PC-3 (cell line): ENCODE measurements around the gene SPATA9. TPM values are rescaled to one million over a fixed set of nuclear protein-coding genes. Genes with fewer than 3 reads are reported as not detected.

Source experiments
- ATAC-seq: fragments of 200-7000 bp; cut with Tn5 transposase; 2 replicates; pipeline ENCODE4 v1.9.1; 2020; ENCODE audit warnings: mild to moderate bottlenecking, moderate library complexity
- BruUV-seq: library from RNA; stranded (reverse); fragments of 400-500 nt; replicated peaks from 2 replicates; lab custom pipeline; 2021; lab: Mats Ljungman, UMichigan
- CTCF ChIA-PET: fragments of 300-600 bp; sonication (Branson Sonifier 250); formaldehyde crosslinking; loops from one replicate; lab custom pipeline; 2022; ENCODE audit warnings: antibody characterized with exemption; lab: Charles Lee
- POLR2A ChIA-PET: fragments of 300-600 bp; sonication (Branson Sonifier 250); formaldehyde crosslinking; loops from one replicate; lab custom pipeline; 2022; ENCODE audit warnings: antibody characterized with exemption; ENCODE audit not compliant: unreplicated experiment; lab: Charles Lee
- DNase-seq: peaks from one replicate; pipeline ENCODE4 v3.0.0-alpha.2; 2015
- H2AFZ ChIP-seq: fragments of 300-600 bp; sonication (generic); 2 replicates; pipeline ENCODE4 v1.6.0; 2016; ENCODE audit warnings: antibody characterized with exemption, low read length
- H3F3A ChIP-seq: fragments of 300-600 bp; sonication (generic); one replicate; pipeline ENCODE4 v1.6.0; 2017; ENCODE audit warnings: antibody characterized with exemption, low read length, control low read depth, mild to moderate bottlenecking; ENCODE audit not compliant: unreplicated experiment
- H3K27ac ChIP-seq: fragments of 300-600 bp; sonication (generic); 2 replicates; pipeline ENCODE4 v1.5.1; 2016; ENCODE audit warnings: mild to moderate bottlenecking, low read length
- H3K27me3 ChIP-seq: fragments of 300-600 bp; sonication (generic); 2 replicates; pipeline ENCODE4 v1.6.1; 2016; ENCODE audit warnings: low read length, mixed read lengths
- H3K36me3 ChIP-seq: fragments of 300-600 bp; sonication (generic); 2 replicates; pipeline ENCODE4 v1.6.1; 2016; ENCODE audit warnings: low read depth, mixed run types, low read length, mixed read lengths
- H3K4me1 ChIP-seq: fragments of 300-600 bp; sonication (generic); 2 replicates; pipeline ENCODE4 v1.5.1; 2016; ENCODE audit warnings: low read length; ENCODE audit not compliant: insufficient read depth
- H3K4me2 ChIP-seq: fragments of 300-600 bp; sonication (generic); 2 replicates; pipeline ENCODE4 v1.6.0; 2016; ENCODE audit warnings: low read length
- H3K4me3 ChIP-seq: fragments of 300-600 bp; sonication (generic); 2 replicates; pipeline ENCODE4 v1.5.1; 2016; ENCODE audit warnings: mild to moderate bottlenecking, low read length, mixed read lengths
- H3K79me2 ChIP-seq: fragments of 300-600 bp; sonication (generic); 2 replicates; pipeline ENCODE4 v1.6.1; 2017; ENCODE audit warnings: low read length, mixed read lengths
- H3K9ac ChIP-seq: fragments of 300-600 bp; sonication (generic); 2 replicates; pipeline ENCODE4 v1.6.0; 2016; ENCODE audit warnings: mild to moderate bottlenecking, low read length
- H3K9me2 ChIP-seq: fragments of 300-600 bp; sonication (generic); replicated peaks from 2 replicates; pipeline ENCODE4 v1.6.1; 2016; ENCODE audit warnings: mixed run types, low read length, mixed read lengths
- H3K9me3 ChIP-seq: fragments of 300-600 bp; sonication (generic); 2 replicates; pipeline ENCODE4 v1.6.1; 2016; ENCODE audit warnings: low read length, mixed read lengths
- H4K20me1 ChIP-seq: fragments of 300-600 bp; sonication (generic); 2 replicates; pipeline ENCODE4 v1.6.1; 2016; ENCODE audit warnings: low read length, mixed read lengths
- CTCF ChIP-seq: fragments of 300-600 bp; sonication (generic); conservative IDR thresholded peaks from 2 replicates; pipeline ENCODE4 v1.5.1; 2017; ENCODE audit warnings: antibody characterized with exemption, low read depth, mild to moderate bottlenecking, low read length
- EZH2 ChIP-seq: fragments of 300-600 bp; sonication (generic); IDR thresholded peaks from one replicate; pipeline ENCODE4 v1.6.1; 2017; ENCODE audit warnings: antibody characterized with exemption, mild to moderate bottlenecking, low read length; ENCODE audit not compliant: unreplicated experiment
- EZH2phosphoT487 ChIP-seq: fragments of 300-600 bp; sonication (generic); IDR thresholded peaks from 2 replicates; pipeline ENCODE4 v1.6.1; 2018; ENCODE audit warnings: mild to moderate bottlenecking, antibody characterized with exemption, low read length, borderline replicate concordance
- intact Hi-C: fragments of 100-400 bp; cut with micrococcal nuclease; formaldehyde crosslinking; loops from 2 replicates; pipeline ENCODE4 v1.9.0; 2023
- total RNA-seq: library from RNA; depleted of rRNA; stranded (reverse); fragments of >200 nt; gene quantifications from 2 replicates; pipeline ENCODE4 v1.2.3, GENCODE V29; 2014; rRNA removed

The SPATA9 gene
- total RNA-seq, 1 experiment from 2014 or later = not detected

GRCh38 chr5:95611396-95611795 is 71.4 kb downstream of the SPATA9 start:
- Histone ChIP-seq H3K36me3 (no peaks in the 10 kb centered on the region), H3K9me2 (no peaks in the 10 kb centered on the region), H3K79me2 (no peaks in the 10 kb centered on the region), H3K9ac (no peak overlapping the region), H3K27me3 (no peaks in the 10 kb centered on the region), H4K20me1 (no peaks in the 10 kb centered on the region), H3K4me1 (peaks cover 4% of the 10 kb centered on the region), H3K27ac (no peak overlapping the region), H3K4me3 (no peak overlapping the region), H3F3A (no peaks in the 10 kb centered on the region), H3K9me3 (no peaks in the 10 kb centered on the region), H2AFZ (no peak overlapping the region), H3K4me2 (no peak overlapping the region)
- no TSS peak for BruUV-seq
- DNase-seq (no peak), ATAC-seq (no peak)
- intact Hi-C loops = no loop called here
- TF ChIP-seq EZH2 (no peak), EZH2phosphoT487 (no peak), CTCF (no peak)
- CTCF ChIA-PET = no interaction called here
- POLR2A ChIA-PET = no interaction called here

DNA sequence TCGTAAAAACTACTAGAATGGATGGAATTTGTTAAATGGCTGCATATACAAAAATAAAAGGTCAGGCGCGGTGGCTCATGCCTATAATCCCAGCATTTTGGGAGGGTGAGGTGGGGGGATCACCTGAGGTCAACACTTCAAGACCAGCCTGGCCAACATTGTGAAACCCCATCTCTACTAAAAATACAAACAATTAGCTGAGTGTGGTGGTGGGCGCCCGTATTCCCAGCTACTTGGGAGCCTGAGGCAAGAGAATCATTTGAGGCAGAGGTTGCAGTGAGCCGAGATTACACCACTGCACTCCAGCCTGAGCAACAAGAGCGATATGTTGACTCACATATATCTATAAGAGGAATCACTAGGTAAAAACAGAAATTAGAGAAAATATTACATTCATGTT is 72.2 kb downstream of the SPATA9 start:
- Histone ChIP-seq H4K20me1 (no peaks in the 10 kb centered on the region), H2AFZ (no peak overlapping the region), H3K9me2 (no peaks in the 10 kb centered on the region), H3K9ac (no peak overlapping the region), H3K27ac (no peak overlapping the region), H3K36me3 (no peaks in the 10 kb centered on the region), H3K4me3 (no peak overlapping the region), H3K4me2 (no peak overlapping the region), H3K27me3 (no peaks in the 10 kb centered on the region), H3F3A (no peaks in the 10 kb centered on the region), H3K79me2 (no peaks in the 10 kb centered on the region), H3K9me3 (no peaks in the 10 kb centered on the region), H3K4me1 (peaks cover 13% of the 10 kb centered on the region)
- ATAC-seq = no peak
- no TSS peak for BruUV-seq
- CTCF ChIA-PET = no interaction called here
- POLR2A ChIA-PET = no interaction called here
- intact Hi-C loops = no loop called here
- no peak for TF ChIP-seq EZH2phosphoT487
- TF ChIP-seq EZH2 = no peak
- no peak for TF ChIP-seq CTCF
- DNase-seq = no peak

- H3K79me2 ChIP-seq = no peaks in the 10 kb centered on the region
- POLR2A ChIA-PET = no interaction called here
- H4K20me1 ChIP-seq = no peaks in the 10 kb centered on the region
- no peak overlapping the region for H3K4me3 ChIP-seq
- H3K4me1 ChIP-seq = peaks cover 16% of the 10 kb centered on the region
- BruUV-seq = no TSS peak
- intact Hi-C loops = no loop called here
- CTCF ChIA-PET = no interaction called here
- no peaks in the 10 kb centered on the region for H3K9me2 ChIP-seq
- no peak overlapping the region for H3K4me2 ChIP-seq
- H3K9me3 ChIP-seq = no peaks in the 10 kb centered on the region
- H3F3A ChIP-seq = no peaks in the 10 kb centered on the region
- TF ChIP-seq EZH2 (no peak), CTCF (no peak), EZH2phosphoT487 (no peak)
- H3K27ac ChIP-seq = no peak overlapping the region
- no peaks in the 10 kb centered on the region for H3K27me3 ChIP-seq
- no peaks in the 10 kb centered on the region for H3K36me3 ChIP-seq
- no peak for ATAC-seq
- H3K9ac ChIP-seq = no peak overlapping the region
- no peak overlapping the region for H2AFZ ChIP-seq
- DNase-seq = no peak
These were observed 73.1 kb downstream of the SPATA9 start for GRCh38 chr5:95609711-95610110.

Other genes with a start within 250 kb of the SPATA9 start
- gene SKIC3, start 128.0 kb downstream of the SPATA9 start, total RNA-seq = 27.8 and 37.6 TPM in 2 replicates
- 10.5 and 12.6 TPM in 2 replicates for gene ARSK, start 127.9 kb downstream of the SPATA9 start, total RNA-seq
- 0.35 TPM in 1 of 2 replicates, not detected in the other for gene GPR150, start 62.9 kb downstream of the SPATA9 start, total RNA-seq
- gene RFESD, start 36.2 kb downstream of the SPATA9 start, total RNA-seq = 0.36 and 2.4 TPM in 2 replicates
- gene RHOBTB3, start 48.3 kb upstream of the SPATA9 start, total RNA-seq = 14.2 and 16.3 TPM in 2 replicates
- 24.6 and 27.4 TPM in 2 replicates for gene GLRX, start 139.7 kb upstream of the SPATA9 start, total RNA-seq